ENCODE results near the gene ENKUR. TPM values are rescaled to one million over a fixed set of nuclear protein-coding genes. Genes with fewer than 3 reads are reported as not detected.

Gene ENKUR
- under 1 TPM in 1 of 4 donors, not detected in 3; 0.31 TPM for total RNA-seq

DNA sequence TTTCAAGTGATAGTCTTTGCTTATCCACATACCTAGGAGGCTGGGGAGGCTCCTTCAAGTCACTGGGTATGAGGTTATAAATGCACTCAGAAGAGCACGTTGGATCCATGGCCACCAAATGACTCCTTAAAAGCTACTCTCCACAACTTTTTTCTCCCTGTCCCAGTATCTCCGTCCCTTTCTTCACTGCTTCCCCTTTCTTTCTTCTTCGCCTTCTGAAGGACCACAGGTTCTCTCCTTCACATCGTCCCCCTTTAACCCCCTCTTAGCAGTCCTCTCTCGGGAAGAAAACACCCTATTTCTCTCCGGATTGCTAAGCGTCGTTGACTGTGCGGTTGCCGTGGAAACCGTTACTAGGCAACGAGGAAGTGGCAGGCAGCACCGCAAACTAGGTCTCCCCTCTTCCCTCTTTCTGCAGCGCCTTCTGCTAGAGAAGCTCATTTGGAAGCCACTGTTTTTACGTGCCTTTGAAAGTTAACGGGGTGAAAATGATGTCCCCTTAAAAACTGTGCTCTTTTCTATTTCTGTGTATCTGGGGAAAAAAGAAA is at the start of gene ENKUR:
Gene ENKUR (minus strand): TSS at position 331 of the 548 bp plus-strand sequence. CDS start 222 bp downstream, at position 109.
- peaks cover 0 to 25% (median 0%) of the 10 kb centered on the region in 3 donors for H3K4me1 ChIP-seq
- intact Hi-C loops (cut with DNase I) = no loop called here
- H3K27me3 ChIP-seq = no peaks in the 10 kb centered on the region
- H3K4me3 ChIP-seq = peak within 1 kb of the TSS; percentile 60 to 81 (median 74)
- H3K36me3 ChIP-seq = no peaks in the 10 kb centered on the region
- no peaks in the 10 kb centered on the region for H3K9me3 ChIP-seq
- peak within 1 kb of the TSS; percentile 90 to 95 (median 94) for H3K27ac ChIP-seq
- DNase-seq = peak; percentile 65
- TF ChIP-seq POLR2A (IDR thresholded peaks at IDR 0.05) = no peak
- no peak for TF ChIP-seq CTCF (IDR thresholded peaks at IDR 0.05)
- WGBS, 2 donors = 1 to 2% methylated on average over 16 of the region's 16 CpGs

GRCh38 chr10:25064401-25064800 is 48.4 kb upstream of the ENKUR start:
- DNase-seq = no peak
- no peak overlapping the region for H3K4me3 ChIP-seq
- no peaks in the 10 kb centered on the region for H3K36me3 ChIP-seq
- peak overlapping the region in 1 of 4 donors; percentile 33 for H3K27ac ChIP-seq
- intact Hi-C loops (cut with DNase I) = no loop called here
- no peaks in the 10 kb centered on the region for H3K9me3 ChIP-seq
- WGBS, 2 donors = 59 to 79% methylated on average over 2 of the region's 2 CpGs
- H3K27me3 ChIP-seq = no peaks in the 10 kb centered on the region
- TF ChIP-seq POLR2A (IDR thresholded peaks at IDR 0.05) (no peak), CTCF (IDR thresholded peaks at IDR 0.05) (no peak)
- peaks cover 0 to 44% (median 19%) of the 10 kb centered on the region in 3 donors for H3K4me1 ChIP-seq

DNA sequence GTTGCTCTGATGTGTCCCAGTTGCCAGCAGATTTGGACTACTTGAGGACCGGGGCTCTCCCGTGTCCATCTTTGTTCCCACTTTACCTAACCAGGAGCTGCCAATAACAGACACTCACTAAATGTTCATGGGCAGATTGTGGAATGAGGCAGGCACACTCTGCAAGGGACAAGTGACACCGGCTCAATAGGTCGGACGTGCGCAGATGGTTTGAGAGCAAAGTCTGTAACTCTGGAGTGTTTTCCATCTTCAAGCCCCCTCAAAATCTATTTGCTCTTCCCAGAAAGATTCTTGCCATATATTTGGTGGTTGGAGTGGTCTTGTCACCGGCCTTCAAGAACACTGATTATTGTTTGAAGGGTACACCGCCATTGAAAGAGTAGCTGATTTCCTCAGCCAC is 47.7 kb upstream of the ENKUR start:
- no peak overlapping the region for H3K27ac ChIP-seq
- WGBS, 2 donors = 88 to 92% methylated on average over 3 to 8 of the region's 8 CpGs
- no peak for DNase-seq

GRCh38 chr10:25063157-25063556 is 47.2 kb upstream of the ENKUR start:
- no peak for DNase-seq
- Histone ChIP-seq H3K27me3 (no peaks in the 10 kb centered on the region), H3K4me1 (peaks cover 0 to 41% (median 20%) of the 10 kb centered on the region in 3 donors), H3K27ac (peak overlapping the region in 2 of 4 donors; percentile 86 to 89), H3K4me3 (no peak overlapping the region), H3K9me3 (no peaks in the 10 kb centered on the region), H3K36me3 (no peaks in the 10 kb centered on the region)
- intact Hi-C loops (cut with DNase I) = no loop called here
- TF ChIP-seq POLR2A (IDR thresholded peaks at IDR 0.05) (no peak), CTCF (IDR thresholded peaks at IDR 0.05) (no peak)
- WGBS, 2 donors = 73 to 88% methylated on average over 1 of the region's 1 CpG

More for the DNA sequence above, 47.7 kb upstream of the ENKUR start:
- Histone ChIP-seq H3K4me1 (peaks cover 0 to 44% (median 20%) of the 10 kb centered on the region in 3 donors), H3K4me3 (no peak overlapping the region), H3K9me3 (no peaks in the 10 kb centered on the region), H3K27me3 (no peaks in the 10 kb centered on the region), H3K36me3 (no peaks in the 10 kb centered on the region)
- intact Hi-C loops (cut with DNase I) = no loop called here
- TF ChIP-seq POLR2A (IDR thresholded peaks at IDR 0.05) = no peak
- TF ChIP-seq CTCF (IDR thresholded peaks at IDR 0.05) = no peak

GRCh38 chr10:25061711-25062449 is 45.9 kb upstream of the ENKUR start:
- no peak for TF ChIP-seq CTCF (IDR thresholded peaks at IDR 0.05)
- TF ChIP-seq POLR2A (IDR thresholded peaks at IDR 0.05) = no peak
- no peaks in the 10 kb centered on the region for H3K9me3 ChIP-seq
- WGBS, 2 donors = 34 to 47% methylated on average over 11 of the region's 11 CpGs
- H3K27me3 ChIP-seq = no peaks in the 10 kb centered on the region
- H3K27ac ChIP-seq = peak overlapping the region; percentile 76 to 89 (median 86)
- peak overlapping the region in 1 of 4 donors; percentile 42 for H3K4me3 ChIP-seq
- intact Hi-C loops (cut with DNase I) = no loop called here
- H3K36me3 ChIP-seq = no peaks in the 10 kb centered on the region
- DNase-seq = no peak
- peaks cover 0 to 37% (median 20%) of the 10 kb centered on the region in 3 donors for H3K4me1 ChIP-seq
